DOHH2 (cell line): ENCODE data around the gene BCL2.
"Not testable (repeated sequence)": the region's sequence is repeated elsewhere in the genome, so short reads cannot be mapped to it uniquely, and the experiment has no call there.

Source experiments
- H3F3A ChIP-seq: fragments of 200-600 bp; sonication (generic), shearing (Covaris generic); 2 replicates; pipeline ENCODE4 v1.6.0; 2016; ENCODE audit warnings: antibody characterized with exemption, mild to moderate bottlenecking; ENCODE audit not compliant: control insufficient read depth, insufficient read depth
- H3K27ac ChIP-seq: fragments of 200-600 bp; sonication (generic); 2 replicates; pipeline ENCODE4 v1.5.1; 2014; ENCODE audit warnings: low read depth, mild to moderate bottlenecking, low read length, moderate library complexity
- H3K27me3 ChIP-seq: fragments of 200-600 bp; sonication (generic); 2 replicates; pipeline ENCODE4 v1.6.1; 2014; ENCODE audit warnings: mild to moderate bottlenecking, low read length, mixed read lengths; ENCODE audit not compliant: control insufficient read depth
- H3K36me3 ChIP-seq: fragments of 200-600 bp; sonication (generic); 2 replicates; pipeline ENCODE4 v1.6.1; 2014; ENCODE audit warnings: mild to moderate bottlenecking, low read length, moderate library complexity, mixed read lengths; ENCODE audit not compliant: control insufficient read depth
- H3K4me1 ChIP-seq: fragments of 200-600 bp; sonication (generic); 2 replicates; pipeline ENCODE4 v1.6.1; 2014; ENCODE audit warnings: mild to moderate bottlenecking, low read length, mixed read lengths; ENCODE audit not compliant: control insufficient read depth
- H3K4me2 ChIP-seq: fragments of 200-600 bp; sonication (generic); 2 replicates; pipeline ENCODE4 v1.6.0; 2014; ENCODE audit warnings: mild to moderate bottlenecking, low read length, moderate library complexity
- H3K4me3 ChIP-seq: fragments of 200-600 bp; sonication (generic); 2 replicates; pipeline ENCODE4 v1.5.1; 2014; ENCODE audit warnings: mild to moderate bottlenecking, low read length, mixed read lengths
- H3K79me2 ChIP-seq: fragments of 200-600 bp; sonication (generic); 2 replicates; pipeline ENCODE4 v1.6.1; 2014; ENCODE audit warnings: mild to moderate bottlenecking, low read length, mixed read lengths; ENCODE audit not compliant: control insufficient read depth
- H3K9me2 ChIP-seq: fragments of 200-600 bp; sonication (generic); replicated peaks from 2 replicates; pipeline ENCODE4 v1.6.1; 2014; ENCODE audit warnings: mild to moderate bottlenecking, low read length, mixed read lengths; ENCODE audit not compliant: control insufficient read depth
- H3K9me3 ChIP-seq: fragments of 200-600 bp; sonication (generic); 2 replicates; pipeline ENCODE4 v1.6.1; 2014; ENCODE audit warnings: antibody characterized with exemption, low read length, mixed read lengths; ENCODE audit not compliant: control insufficient read depth, insufficient read depth
- H4K20me1 ChIP-seq: fragments of 200-600 bp; sonication (generic); 2 replicates; pipeline ENCODE4 v1.6.0; 2014; ENCODE audit warnings: low read depth, mild to moderate bottlenecking, antibody characterized with exemption, low read length, moderate library complexity; ENCODE audit not compliant: control insufficient read depth, insufficient read depth
- CTCF ChIP-seq: fragments of 200-600 bp; sonication (generic); IDR thresholded peaks from one replicate; pipeline ENCODE4 v1.5.1; 2014; ENCODE audit warnings: antibody characterized with exemption, mild to moderate bottlenecking, low read depth, low read length; ENCODE audit not compliant: poor library complexity, severe bottlenecking
- EZH2phosphoT487 ChIP-seq: fragments of 200-600 bp; sonication (generic); IDR thresholded peaks from 2 replicates; pipeline ENCODE4 v1.6.1; 2017; ENCODE audit warnings: borderline replicate concordance, mild to moderate bottlenecking, antibody characterized with exemption, low read length, moderate library complexity, mixed read lengths

BCL2 gene

GRCh38 chr18:63366213-63367052 lies 46.9 kb upstream of the BCL2 start:
- Histone ChIP-seq H3K27me3 (no peaks in the 10 kb centered on the region), H3K4me1 (peaks cover 23% of the 10 kb centered on the region), H3K27ac (no peak overlapping the region), H3F3A (peaks cover 4% of the 10 kb centered on the region), H3K4me2 (peak overlapping the region; percentile 99), H3K36me3 (peaks cover 15% of the 10 kb centered on the region), H3K79me2 (peaks cover 23% of the 10 kb centered on the region), H4K20me1 (no peaks in the 10 kb centered on the region), H3K4me3 (peak overlapping the region; percentile 86), H3K9me2 (no peaks in the 10 kb centered on the region), H3K9me3 (no peaks in the 10 kb centered on the region)
- no peak for TF ChIP-seq CTCF
- no peak for TF ChIP-seq EZH2phosphoT487

GRCh38 chr18:63365876-63366212 lies 46.3 kb upstream of the BCL2 start:
- no peaks in the 10 kb centered on the region for H3K27me3 ChIP-seq
- H3K9me2 ChIP-seq = no peaks in the 10 kb centered on the region
- no peak overlapping the region for H3K27ac ChIP-seq
- peaks cover 23% of the 10 kb centered on the region for H3K79me2 ChIP-seq
- H3K9me3 ChIP-seq = no peaks in the 10 kb centered on the region
- H3K36me3 ChIP-seq = peaks cover 15% of the 10 kb centered on the region
- peak overlapping the region; percentile 86 for H3K4me3 ChIP-seq
- H3K4me1 ChIP-seq = peaks cover 23% of the 10 kb centered on the region
- no peaks in the 10 kb centered on the region for H4K20me1 ChIP-seq
- TF ChIP-seq EZH2phosphoT487 (no peak), CTCF (no peak)
- peaks cover 4% of the 10 kb centered on the region for H3F3A ChIP-seq
- peak overlapping the region; percentile 99 for H3K4me2 ChIP-seq

- TF ChIP-seq CTCF = no peak
- no peak for TF ChIP-seq EZH2phosphoT487
- Histone ChIP-seq H3K4me3 (no peak overlapping the region), H3K9me2 (no peaks in the 10 kb centered on the region), H3K27me3 (no peaks in the 10 kb centered on the region), H3K4me2 (no peak overlapping the region), H3K4me1 (peaks cover 23% of the 10 kb centered on the region), H3K79me2 (peaks cover 23% of the 10 kb centered on the region), H3K27ac (no peak overlapping the region), H3K9me3 (no peaks in the 10 kb centered on the region), H4K20me1 (no peaks in the 10 kb centered on the region), H3K36me3 (peaks cover 24% of the 10 kb centered on the region), H3F3A (peaks cover 8% of the 10 kb centered on the region)
These were observed 44.4 kb upstream of the BCL2 start for GRCh38 chr18:63363951-63364350.

GRCh38 chr18:63363420-63363819 lies 43.9 kb upstream of the BCL2 start:
- not testable (repeated sequence) for H3K27me3 ChIP-seq, H3K27ac ChIP-seq, H3K9me3 ChIP-seq, H3K4me2 ChIP-seq, H4K20me1 ChIP-seq, H3K9me2 ChIP-seq, H3F3A ChIP-seq, H3K4me3 ChIP-seq
- Histone ChIP-seq H3K4me1 (peaks cover 23% of the 10 kb centered on the region), H3K36me3 (peaks cover 24% of the 10 kb centered on the region), H3K79me2 (peaks cover 23% of the 10 kb centered on the region)
